GM12878 (cell line): ENCODE measurements around the gene TRIM47. TPM values are rescaled to one million over a fixed set of nuclear protein-coding genes. Genes with fewer than 3 reads are reported as not detected.
A peak's percentile ranks its signal among the peaks of the same experiment; 100 is the strongest.

ENCODE experiments used
- POLR2A ChIP-seq: IDR thresholded peaks from 2 replicates; pipeline ENCODE4 v1.6.1; 2011; ENCODE audit warnings: low read depth, mild to moderate bottlenecking, low read length
- ZNF384 ChIP-seq: IDR thresholded peaks from 2 replicates; pipeline ENCODE4 v1.6.1; 2012; ENCODE audit warnings: low read depth, mild to moderate bottlenecking, low read length, improper control_type of control experiment, borderline replicate concordance
- polyA plus RNA-seq, 11 experiments: library from polyadenylated mRNA; depleted of rRNA in 4 of 11; unstranded in 6 of 11; stranded (reverse) in 5 of 11; fragments of >200 nt; fragmentation: Nextera tagmentation in 4 of 11; fragmentation: Illumina TruSeq in 1 of 11; extraction: Ambion mirVana in 4 of 11; extraction: Trizol in 1 of 11; gene quantifications; 1 replicate in 1 of 11; 2 replicates in 10 of 11; pipeline versions ENCODE4 v1.2.1 to v1.2.3, GENCODE V29; 2011 to 2016; ENCODE audit warnings: inconsistent platforms in 2 of 11, missing spikeins in 2 of 11, low read depth in 1 of 11
- total RNA-seq, 4 experiments: library from RNA; depleted of rRNA in 3 of 4; stranded (reverse); fragments of >200 nt in 3 of 4; fragmentation: Illumina TruSeq in 1 of 4; extraction: Trizol in 1 of 4; gene quantifications; 2 replicates each; pipeline versions ENCODE4 v1.2.1 to v1.2.3, GENCODE V29; 2013 to 2021
- TF ChIP-seq, protein P1 (sequence below): fragments of 450-650 bp; IDR thresholded peaks from 2 replicates; pipeline ENCODE4 v1.6.1; 2016; ENCODE audit warnings: mild to moderate bottlenecking, moderate library complexity, borderline replicate concordance
- TF ChIP-seq, protein P2 (sequence below): fragments of 450-650 bp; formaldehyde crosslinking; IDR thresholded peaks from 2 replicates; pipeline ENCODE4 v1.5.0; 2022; ENCODE audit warnings: mild to moderate bottlenecking, missing genetic modification characterization
- TF ChIP-seq, protein P3 (sequence below): fragments of 450-650 bp; IDR thresholded peaks from 2 replicates; pipeline ENCODE4 v1.6.1; 2017; ENCODE audit warnings: mild to moderate bottlenecking, low read depth, inconsistent platforms; ENCODE audit not compliant: poor library complexity, severe bottlenecking
- TF ChIP-seq, protein P4 (sequence below): IDR thresholded peaks from 2 replicates; pipeline ENCODE4 v1.6.1; 2012; ENCODE audit warnings: improper control_type of control experiment, low read depth, low read length; ENCODE audit not compliant: insufficient replicate concordance
- TF ChIP-seq, protein P5 (sequence below): IDR thresholded peaks from 2 replicates; pipeline ENCODE4 v1.6.1; 2011; ENCODE audit warnings: borderline replicate concordance, low read depth, mild to moderate bottlenecking, moderate library complexity, mixed read lengths, low read length; ENCODE audit not compliant: insufficient read depth; ENCODE audit errors: extremely low read length

The TRIM47 gene
- total and polyA plus RNA-seq, 10 of the 15 experiments (the other 5 are each of a cell fraction or from before 2014, with no cell fraction given), result 0.35 to 9.7 (median 5.3) TPM

DNA sequence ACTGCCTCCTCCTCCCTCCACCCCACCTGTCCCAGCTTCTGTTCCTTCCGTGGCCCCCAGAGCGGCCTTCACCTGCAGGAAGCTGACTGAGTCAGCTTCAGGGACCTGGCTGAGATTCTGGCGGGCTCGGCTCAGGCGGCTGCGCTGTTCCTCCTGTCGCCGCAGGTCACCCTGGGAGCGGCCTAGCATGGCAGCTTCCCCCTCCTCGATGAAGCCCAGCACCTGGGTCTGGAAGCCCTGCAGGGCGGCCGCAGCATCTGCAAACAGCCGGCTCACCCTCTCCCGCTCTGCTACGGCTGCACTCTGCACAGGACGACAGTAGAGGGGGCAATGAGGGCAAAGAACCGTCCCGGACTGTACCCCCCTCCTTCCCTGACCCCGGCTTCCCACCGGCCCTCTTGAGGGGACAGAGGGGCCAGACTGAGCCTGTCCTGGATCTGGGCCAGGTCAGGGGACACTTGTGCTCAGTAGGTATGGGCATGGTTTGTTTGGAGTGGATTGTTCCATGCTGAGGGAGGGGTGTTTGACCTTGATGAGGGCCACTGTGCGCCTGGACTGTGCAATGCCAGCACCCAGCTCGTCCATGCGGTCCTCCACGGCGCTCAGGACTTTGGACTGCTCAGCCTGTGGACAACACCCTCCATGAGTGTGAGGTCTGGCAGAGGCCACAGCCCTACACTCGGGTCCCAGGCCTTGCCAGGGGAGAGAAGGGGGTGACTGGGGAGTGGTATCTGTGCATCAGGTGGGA, 2.0 kb downstream of the TRIM47 start (continued):
- no peak for TF ChIP-seq ZNF384
- TF ChIP-seq, protein P1, sequence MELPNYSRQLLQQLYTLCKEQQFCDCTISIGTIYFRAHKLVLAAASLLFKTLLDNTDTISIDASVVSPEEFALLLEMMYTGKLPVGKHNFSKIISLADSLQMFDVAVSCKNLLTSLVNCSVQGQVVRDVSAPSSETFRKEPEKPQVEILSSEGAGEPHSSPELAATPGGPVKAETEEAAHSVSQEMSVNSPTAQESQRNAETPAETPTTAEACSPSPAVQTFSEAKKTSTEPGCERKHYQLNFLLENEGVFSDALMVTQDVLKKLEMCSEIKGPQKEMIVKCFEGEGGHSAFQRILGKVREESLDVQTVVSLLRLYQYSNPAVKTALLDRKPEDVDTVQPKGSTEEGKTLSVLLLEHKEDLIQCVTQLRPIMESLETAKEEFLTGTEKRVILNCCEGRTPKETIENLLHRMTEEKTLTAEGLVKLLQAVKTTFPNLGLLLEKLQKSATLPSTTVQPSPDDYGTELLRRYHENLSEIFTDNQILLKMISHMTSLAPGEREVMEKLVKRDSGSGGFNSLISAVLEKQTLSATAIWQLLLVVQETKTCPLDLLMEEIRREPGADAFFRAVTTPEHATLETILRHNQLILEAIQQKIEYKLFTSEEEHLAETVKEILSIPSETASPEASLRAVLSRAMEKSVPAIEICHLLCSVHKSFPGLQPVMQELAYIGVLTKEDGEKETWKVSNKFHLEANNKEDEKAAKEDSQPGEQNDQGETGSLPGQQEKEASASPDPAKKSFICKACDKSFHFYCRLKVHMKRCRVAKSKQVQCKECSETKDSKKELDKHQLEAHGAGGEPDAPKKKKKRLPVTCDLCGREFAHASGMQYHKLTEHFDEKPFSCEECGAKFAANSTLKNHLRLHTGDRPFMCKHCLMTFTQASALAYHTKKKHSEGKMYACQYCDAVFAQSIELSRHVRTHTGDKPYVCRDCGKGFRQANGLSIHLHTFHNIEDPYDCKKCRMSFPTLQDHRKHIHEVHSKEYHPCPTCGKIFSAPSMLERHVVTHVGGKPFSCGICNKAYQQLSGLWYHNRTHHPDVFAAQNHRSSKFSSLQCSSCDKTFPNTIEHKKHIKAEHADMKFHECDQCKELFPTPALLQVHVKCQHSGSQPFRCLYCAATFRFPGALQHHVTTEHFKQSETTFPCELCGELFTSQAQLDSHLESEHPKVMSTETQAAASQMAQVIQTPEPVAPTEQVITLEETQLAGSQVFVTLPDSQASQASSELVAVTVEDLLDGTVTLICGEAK, result 0 out of 2 replicates have a peak, but pooled peaks have one; percentile 24
- TF ChIP-seq, protein P2, sequence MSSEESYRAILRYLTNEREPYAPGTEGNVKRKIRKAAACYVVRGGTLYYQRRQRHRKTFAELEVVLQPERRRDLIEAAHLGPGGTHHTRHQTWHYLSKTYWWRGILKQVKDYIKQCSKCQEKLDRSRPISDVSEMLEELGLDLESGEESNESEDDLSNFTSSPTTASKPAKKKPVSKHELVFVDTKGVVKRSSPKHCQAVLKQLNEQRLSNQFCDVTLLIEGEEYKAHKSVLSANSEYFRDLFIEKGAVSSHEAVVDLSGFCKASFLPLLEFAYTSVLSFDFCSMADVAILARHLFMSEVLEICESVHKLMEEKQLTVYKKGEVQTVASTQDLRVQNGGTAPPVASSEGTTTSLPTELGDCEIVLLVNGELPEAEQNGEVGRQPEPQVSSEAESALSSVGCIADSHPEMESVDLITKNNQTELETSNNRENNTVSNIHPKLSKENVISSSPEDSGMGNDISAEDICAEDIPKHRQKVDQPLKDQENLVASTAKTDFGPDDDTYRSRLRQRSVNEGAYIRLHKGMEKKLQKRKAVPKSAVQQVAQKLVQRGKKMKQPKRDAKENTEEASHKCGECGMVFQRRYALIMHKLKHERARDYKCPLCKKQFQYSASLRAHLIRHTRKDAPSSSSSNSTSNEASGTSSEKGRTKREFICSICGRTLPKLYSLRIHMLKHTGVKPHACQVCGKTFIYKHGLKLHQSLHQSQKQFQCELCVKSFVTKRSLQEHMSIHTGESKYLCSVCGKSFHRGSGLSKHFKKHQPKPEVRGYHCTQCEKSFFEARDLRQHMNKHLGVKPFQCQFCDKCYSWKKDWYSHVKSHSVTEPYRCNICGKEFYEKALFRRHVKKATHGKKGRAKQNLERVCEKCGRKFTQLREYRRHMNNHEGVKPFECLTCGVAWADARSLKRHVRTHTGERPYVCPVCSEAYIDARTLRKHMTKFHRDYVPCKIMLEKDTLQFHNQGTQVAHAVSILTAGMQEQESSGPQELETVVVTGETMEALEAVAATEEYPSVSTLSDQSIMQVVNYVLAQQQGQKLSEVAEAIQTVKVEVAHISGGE, result no peak
- TF ChIP-seq, protein P3, sequence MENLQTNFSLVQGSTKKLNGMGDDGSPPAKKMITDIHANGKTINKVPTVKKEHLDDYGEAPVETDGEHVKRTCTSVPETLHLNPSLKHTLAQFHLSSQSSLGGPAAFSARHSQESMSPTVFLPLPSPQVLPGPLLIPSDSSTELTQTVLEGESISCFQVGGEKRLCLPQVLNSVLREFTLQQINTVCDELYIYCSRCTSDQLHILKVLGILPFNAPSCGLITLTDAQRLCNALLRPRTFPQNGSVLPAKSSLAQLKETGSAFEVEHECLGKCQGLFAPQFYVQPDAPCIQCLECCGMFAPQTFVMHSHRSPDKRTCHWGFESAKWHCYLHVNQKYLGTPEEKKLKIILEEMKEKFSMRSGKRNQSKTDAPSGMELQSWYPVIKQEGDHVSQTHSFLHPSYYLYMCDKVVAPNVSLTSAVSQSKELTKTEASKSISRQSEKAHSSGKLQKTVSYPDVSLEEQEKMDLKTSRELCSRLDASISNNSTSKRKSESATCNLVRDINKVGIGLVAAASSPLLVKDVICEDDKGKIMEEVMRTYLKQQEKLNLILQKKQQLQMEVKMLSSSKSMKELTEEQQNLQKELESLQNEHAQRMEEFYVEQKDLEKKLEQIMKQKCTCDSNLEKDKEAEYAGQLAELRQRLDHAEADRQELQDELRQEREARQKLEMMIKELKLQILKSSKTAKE, result no peak
- TF ChIP-seq, protein P4, sequence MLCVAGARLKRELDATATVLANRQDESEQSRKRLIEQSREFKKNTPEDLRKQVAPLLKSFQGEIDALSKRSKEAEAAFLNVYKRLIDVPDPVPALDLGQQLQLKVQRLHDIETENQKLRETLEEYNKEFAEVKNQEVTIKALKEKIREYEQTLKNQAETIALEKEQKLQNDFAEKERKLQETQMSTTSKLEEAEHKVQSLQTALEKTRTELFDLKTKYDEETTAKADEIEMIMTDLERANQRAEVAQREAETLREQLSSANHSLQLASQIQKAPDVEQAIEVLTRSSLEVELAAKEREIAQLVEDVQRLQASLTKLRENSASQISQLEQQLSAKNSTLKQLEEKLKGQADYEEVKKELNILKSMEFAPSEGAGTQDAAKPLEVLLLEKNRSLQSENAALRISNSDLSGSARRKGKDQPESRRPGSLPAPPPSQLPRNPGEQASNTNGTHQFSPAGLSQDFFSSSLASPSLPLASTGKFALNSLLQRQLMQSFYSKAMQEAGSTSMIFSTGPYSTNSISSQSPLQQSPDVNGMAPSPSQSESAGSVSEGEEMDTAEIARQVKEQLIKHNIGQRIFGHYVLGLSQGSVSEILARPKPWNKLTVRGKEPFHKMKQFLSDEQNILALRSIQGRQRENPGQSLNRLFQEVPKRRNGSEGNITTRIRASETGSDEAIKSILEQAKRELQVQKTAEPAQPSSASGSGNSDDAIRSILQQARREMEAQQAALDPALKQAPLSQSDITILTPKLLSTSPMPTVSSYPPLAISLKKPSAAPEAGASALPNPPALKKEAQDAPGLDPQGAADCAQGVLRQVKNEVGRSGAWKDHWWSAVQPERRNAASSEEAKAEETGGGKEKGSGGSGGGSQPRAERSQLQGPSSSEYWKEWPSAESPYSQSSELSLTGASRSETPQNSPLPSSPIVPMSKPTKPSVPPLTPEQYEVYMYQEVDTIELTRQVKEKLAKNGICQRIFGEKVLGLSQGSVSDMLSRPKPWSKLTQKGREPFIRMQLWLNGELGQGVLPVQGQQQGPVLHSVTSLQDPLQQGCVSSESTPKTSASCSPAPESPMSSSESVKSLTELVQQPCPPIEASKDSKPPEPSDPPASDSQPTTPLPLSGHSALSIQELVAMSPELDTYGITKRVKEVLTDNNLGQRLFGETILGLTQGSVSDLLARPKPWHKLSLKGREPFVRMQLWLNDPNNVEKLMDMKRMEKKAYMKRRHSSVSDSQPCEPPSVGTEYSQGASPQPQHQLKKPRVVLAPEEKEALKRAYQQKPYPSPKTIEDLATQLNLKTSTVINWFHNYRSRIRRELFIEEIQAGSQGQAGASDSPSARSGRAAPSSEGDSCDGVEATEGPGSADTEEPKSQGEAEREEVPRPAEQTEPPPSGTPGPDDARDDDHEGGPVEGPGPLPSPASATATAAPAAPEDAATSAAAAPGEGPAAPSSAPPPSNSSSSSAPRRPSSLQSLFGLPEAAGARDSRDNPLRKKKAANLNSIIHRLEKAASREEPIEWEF, result no peak
- peak; percentile 57 for TF ChIP-seq POLR2A
- TF ChIP-seq, protein P5, sequence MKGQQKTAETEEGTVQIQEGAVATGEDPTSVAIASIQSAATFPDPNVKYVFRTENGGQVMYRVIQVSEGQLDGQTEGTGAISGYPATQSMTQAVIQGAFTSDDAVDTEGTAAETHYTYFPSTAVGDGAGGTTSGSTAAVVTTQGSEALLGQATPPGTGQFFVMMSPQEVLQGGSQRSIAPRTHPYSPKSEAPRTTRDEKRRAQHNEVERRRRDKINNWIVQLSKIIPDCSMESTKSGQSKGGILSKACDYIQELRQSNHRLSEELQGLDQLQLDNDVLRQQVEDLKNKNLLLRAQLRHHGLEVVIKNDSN, result no peak
